Activated CD4-positive, alpha-beta T cell treated with anti-CD3 and anti-CD28 coated beads, Interleukin-2, amount 50 U/mL, for 1 hour (primary cell): ENCODE measurements around the gene LRRC36.

Experiments used
- DNase-seq: peaks from one replicate; pipeline ENCODE4 v3.0.0-alpha.2; 2020

The LRRC36 gene

DNA sequence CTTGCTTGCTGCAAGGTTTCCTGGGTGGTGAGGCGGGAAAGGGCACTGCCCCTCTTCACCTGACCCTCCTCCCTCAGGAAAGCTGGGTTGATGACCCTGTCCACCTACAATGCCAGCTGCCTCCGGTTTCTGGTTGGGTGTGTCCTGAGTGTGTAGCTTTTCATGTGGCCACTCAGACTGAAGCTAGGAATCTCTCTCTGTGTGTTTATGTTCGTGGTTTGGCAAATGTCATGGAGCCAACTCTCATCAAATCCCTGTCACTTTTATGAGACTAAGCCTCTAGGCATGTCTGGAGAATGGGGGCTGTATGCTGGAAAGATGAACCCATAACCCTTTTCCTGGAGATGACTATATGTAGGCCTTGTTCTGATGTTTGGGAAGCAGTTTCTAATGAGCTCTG is 30.2 kb upstream of the LRRC36 start:
- DNase-seq, result no peak

GRCh38 chr16:67298277-67298676 is 28.3 kb upstream of the LRRC36 start:
- DNase-seq, result no peak

- no peak for DNase-seq
These were observed 27.3 kb upstream of the LRRC36 start for GRCh38 chr16:67299269-67299668.

DNA sequence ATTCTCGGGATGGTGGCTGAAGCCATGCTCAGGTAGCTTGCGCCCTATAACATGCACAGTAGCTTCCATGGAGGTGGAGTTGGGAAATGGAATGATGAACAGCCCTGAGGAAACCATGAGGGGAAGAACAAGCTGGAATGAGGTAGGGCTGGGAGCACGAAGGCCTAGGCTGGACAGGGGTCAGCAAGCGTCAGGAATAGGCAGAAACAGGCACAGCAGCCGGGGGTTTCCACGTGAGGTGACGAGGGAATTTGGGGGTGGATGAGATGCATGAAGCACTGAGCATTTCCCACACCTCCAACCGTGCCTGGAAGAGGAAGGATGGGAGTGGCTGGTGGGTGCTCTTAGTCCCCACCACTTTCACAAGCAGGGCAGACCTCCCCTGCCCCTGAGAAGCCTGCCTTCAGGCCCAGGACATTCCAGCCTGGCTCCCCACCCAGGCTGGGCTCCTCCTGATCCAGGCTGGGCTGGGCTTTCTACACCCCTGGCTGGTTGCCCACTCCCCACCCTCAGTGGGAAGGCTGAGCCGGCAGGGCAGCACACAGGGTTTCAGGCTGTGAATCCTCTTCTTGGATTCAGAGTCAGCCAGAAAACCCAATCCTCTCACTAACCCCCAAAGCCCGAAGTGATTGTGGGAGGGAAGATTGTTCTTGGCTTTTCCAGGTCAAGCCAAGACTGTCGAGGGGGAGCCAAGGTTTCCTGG is 25.4 kb upstream of the LRRC36 start:
- DNase-seq, result no peak

DNA sequence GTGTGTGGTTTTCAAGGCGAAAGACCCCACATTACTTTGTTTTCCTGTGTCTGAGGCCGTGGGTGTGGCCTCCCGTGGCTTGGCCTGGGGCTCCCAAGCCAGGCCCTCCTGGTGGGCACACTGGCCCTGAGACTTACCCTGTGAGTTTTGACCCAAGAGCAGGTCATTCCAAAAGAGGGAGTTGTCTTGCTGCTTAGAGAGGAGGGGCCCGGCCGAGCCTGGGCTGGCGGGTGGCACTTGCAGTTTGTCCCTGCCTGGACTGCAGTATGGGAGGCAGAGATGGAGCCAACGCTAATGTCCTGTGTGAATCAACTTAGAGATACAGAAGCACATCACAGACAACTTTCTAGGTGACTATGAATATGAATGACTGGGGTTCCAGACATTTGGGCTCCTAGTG is 24.5 kb upstream of the LRRC36 start:
- DNase-seq, result no peak

- DNase-seq, result no peak
These were observed 23.6 kb upstream of the LRRC36 start for GRCh38 chr16:67302970-67303369.

DNA sequence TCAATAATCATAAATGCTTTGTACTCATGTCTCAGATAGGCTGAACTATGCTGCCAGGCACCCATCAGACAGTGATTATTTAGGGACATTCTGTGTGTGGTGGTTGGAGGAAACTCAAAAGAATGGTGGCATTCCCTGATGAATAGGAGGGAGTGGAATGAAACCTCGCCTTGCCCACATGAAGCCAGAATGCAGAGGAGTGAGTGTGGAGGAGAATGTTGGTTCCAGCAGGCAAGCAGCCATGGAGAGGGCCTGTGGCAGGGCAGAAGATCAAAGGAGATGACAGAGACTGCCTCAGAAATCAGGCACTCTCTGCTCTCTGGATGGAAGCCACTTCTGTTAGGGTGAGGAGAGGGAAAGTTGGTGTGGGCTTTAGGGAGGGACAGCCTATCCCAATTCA is 22.6 kb upstream of the LRRC36 start:
- DNase-seq, result no peak

GRCh38 chr16:67305216-67306071 is 21.2 kb upstream of the LRRC36 start:
- no peak for DNase-seq

- no peak for DNase-seq
These were observed 16.1 kb upstream of the LRRC36 start for GRCh38 chr16:67310561-67310960.

GRCh38 chr16:67311607-67312488 is 14.8 kb upstream of the LRRC36 start:
- peak; percentile 8 for DNase-seq

GRCh38 chr16:67312719-67313118 is 13.9 kb upstream of the LRRC36 start:
- no peak for DNase-seq

DNA sequence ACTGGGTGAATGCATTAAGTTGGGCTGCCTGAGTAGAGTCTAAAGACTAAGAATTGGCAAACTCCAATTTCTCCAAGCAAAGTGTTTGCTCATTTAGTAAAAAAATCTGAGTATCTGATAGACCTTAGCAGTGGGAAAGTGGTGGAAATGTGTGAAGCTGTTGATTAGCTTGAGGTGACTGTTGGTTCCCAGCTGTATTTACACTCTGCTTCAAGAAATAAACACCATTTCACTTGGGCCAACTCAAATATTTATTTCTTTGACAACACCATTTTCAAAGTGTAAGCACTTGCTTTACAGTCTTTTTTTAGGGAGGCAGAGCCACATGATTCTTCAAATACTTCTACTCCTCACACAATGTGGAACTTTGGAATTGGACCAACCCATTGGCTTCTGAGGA is 8.8 kb upstream of the LRRC36 start:
- DNase-seq, result no peak

DNA sequence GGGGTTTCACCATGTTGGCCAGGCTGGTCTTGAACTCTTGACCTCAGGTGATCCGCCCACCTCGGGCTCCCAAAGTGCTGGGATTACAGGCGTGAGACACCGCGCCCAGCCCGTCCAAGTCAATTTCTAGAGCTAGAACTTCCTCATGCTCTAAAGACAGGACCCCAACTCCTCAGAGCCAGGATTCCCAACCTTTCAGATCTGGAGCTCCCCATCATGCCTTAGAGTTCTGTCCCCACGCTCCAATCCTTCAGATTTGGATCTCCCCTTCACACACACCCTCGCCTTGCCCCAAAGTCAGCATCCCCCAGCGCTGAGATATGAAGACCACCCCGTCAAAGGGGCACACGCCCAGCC is 522 bp upstream of the LRRC36 start:
- no peak for DNase-seq

DNA sequence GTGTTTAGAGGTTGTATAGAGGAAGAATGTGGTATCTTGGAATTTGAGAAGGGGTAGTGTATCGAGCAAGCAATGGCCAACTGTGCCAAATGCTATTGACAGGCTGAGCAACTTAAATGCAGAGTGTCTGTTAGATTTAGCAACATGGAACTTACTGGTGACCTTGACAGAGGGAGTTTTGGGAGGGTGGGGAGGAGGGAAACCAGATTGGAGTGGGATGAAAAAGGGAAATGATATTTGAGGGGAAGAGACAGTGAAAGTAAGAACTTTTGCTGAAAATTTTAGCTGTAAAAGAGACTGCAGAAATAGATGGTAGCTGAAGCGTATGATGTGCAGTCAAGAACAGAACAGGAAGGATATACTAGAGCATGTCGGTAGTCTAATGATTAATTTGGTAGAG is 1.1 kb downstream of the LRRC36 start:
- no peak for DNase-seq

GRCh38 chr16:67329901-67330300 is 3.3 kb downstream of the LRRC36 start:
- DNase-seq, result no peak

DNA sequence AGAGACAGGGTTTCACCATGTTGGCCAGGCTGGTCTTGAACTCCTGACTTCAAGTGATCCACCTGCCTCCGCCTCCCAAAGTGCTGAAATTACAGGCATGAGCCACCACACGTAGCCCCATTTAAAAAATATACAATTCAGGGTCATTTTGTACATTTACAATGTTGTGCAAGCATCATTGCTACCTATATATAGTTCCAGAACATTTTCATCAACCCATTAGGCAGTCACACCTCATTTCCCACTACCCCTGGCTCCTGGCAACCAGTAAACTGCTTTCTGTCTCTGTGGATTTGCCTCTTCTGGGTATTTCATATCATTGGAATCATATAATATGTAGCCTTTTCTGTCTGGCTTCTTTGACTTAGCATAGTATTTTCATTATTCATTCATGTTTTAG is 6.7 kb downstream of the LRRC36 start:
- DNase-seq, result no peak

GRCh38 chr16:67336116-67336515 is 9.5 kb downstream of the LRRC36 start:
- DNase-seq, result no peak

DNA sequence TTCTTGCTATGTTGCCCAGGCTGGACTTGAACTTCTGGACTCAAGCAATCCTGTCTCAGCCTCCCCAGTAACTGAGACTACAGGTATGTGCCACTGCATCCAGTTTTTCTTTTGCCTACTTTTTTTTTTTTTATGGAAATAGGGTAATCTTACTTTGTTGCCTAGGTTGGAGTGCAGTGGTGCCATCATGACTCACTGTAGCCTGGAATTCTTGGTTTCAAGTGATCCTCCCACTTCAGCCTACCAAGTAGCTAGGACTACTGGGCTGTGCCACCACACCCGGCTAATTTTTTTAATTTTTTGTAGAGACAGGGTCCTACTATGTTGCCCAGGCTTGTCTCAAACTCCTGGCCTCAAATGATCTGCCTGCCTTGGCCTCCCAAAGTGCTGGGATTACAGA is 10.0 kb downstream of the LRRC36 start:
- no peak for DNase-seq

DNA sequence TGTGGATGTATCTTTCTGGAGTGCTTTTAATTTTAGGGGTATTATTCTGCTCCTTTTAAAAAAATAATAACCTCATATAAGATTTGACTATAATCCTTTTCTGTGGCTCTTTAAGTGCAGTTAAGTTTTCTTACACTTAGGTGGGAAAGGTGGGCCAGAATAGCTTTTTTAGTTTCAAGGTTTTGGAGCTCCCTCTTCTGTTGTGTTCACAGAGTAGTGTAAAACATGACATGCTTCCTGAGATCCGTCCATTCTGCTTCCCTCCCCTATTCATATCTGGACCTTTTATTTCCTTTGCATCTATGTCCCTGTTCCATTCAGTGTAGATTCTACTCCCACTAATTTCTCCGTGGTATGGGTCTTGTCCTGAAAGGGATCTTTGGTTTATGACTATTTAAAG is 12.8 kb downstream of the LRRC36 start:
- DNase-seq, result no peak

DNA sequence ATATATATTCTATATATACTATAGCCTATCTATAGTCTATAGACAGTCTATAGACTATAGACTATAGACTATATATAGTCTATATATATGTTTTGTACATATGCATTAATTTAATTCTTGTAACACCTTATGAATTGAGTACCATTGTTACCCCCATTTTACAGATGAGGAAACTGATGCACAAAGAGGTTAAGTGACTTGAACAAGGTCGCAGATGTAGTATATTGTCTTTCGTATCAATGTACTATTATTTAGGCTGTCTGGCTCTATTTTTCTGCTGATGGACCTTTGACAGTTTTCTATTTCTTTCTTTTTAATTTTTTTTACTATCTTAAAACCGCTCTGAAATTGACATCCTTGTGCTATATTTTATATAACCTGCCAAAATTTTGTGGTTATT is 14.6 kb downstream of the LRRC36 start:
- DNase-seq, result no peak

DNA sequence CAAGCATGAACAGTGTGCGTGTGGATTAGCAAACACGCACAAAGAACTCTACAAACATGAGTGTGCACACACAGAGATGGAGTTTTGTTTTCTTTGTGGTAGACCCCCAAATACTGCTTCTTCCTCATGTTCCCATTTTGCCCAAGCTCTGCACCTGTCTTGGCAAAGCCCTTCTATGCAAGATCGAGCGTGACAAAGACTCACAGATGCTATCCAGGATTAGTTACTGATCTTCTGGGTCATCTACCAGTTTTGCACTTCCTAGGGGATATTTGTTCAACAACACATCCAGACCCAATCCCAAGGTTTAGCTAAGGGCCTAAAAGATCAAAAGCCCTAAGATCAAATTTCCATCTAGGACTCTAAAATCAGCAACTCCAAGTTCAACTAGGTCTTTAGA is 16.0 kb downstream of the LRRC36 start:
- no peak for DNase-seq

GRCh38 chr16:67345401-67345800 is 18.8 kb downstream of the LRRC36 start:
- no peak for DNase-seq

DNA sequence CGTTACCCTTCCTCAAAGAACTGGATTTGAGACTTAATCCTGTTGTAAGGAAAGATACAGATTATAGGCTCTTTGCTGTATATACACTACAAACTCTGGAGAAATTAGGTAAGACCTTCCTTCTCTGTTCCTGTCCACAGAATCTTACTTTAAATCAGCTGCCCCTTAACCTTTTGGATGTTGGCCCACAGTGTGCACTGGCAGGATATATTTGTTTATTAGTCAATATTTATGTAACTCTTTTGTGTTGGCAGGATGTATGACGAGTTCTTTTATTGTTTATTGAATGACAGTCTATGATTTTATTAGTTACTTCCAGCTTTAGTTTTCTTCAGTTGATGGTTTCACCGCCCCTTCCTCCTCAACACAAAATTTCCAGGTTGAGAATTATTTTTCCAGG is 19.7 kb downstream of the LRRC36 start:
- DNase-seq, result no peak

- no peak for DNase-seq
These were observed 22.6 kb downstream of the LRRC36 start for GRCh38 chr16:67349172-67349571.
